Measurements from ENCODE around the gene NAV2. TPM values are rescaled to one million over a fixed set of nuclear protein-coding genes. Genes with fewer than 3 reads are reported as not detected.

The NAV2 gene
- total RNA-seq, 1 experiment from 2014 or later, result 63.5 TPM

DNA sequence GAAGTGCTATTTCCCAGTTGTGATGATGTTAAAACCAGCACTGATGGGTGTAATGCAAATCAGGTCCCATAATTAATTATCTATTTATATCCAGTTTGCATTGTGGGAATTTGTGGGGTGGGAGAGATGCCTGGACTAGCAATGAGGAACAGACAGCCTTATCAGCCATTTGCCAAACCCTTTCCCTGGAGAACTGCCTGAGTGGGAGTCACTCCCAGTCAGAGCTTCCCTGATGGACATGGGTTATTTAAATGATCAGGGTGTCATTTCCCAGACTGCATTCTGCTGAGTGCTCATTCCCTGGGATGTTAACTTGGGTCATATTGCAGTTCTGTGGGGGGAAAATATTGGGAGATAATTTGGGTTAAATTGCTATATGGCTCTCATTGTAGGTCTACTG is 168.5 kb downstream of the NAV2 start:
- ChIA-PET CTCF (no interaction called here), POLR2A (no interaction called here)
- intact Hi-C loops (cut with micrococcal nuclease; ENCODE audit: unreplicated experiment), result no loop called here
- Mint-ChIP-seq H3K27me3 (ENCODE audit: insufficient read depth, unreplicated experiment) (no peaks in the 10 kb centered on the region), H3K9me3 (ENCODE audit: unreplicated experiment) (no peaks in the 10 kb centered on the region), H3K36me3 (ENCODE audit: insufficient read depth, unreplicated experiment) (no peaks in the 10 kb centered on the region), H3K27ac (ENCODE audit: unreplicated experiment) (no peak overlapping the region), H3K4me1 (ENCODE audit: low read depth, unreplicated experiment) (no peaks in the 10 kb centered on the region), H3K4me3 (ENCODE audit: unreplicated experiment) (no peak overlapping the region)
- no peaks in the 10 kb centered on the region for H3K27me3 ChIP-seq (replicated peaks; ENCODE audit: control insufficient read depth, insufficient read depth, low read length)
- TF ChIP-seq CTCF (IDR thresholded peaks at IDR 0.05; ENCODE audit: insufficient read depth in 1 of 2, low read depth in 1 of 2, low read length in 1 of 2, severe bottlenecking in 1 of 2, unreplicated experiment in 1 of 2), result no peak
- H3K4me3 ChIP-seq (ENCODE audit: low read depth, low read length), result no peak overlapping the region
- no peaks in the 10 kb centered on the region for H3K36me3 ChIP-seq (ENCODE audit: control insufficient read depth, insufficient read depth, low read length)
- no peaks in the 10 kb centered on the region for H3K9me3 ChIP-seq
- no TSS peak for BruUV-seq (replicated peaks)
- no peaks in the 10 kb centered on the region for H3K4me1 ChIP-seq
- DNase-seq, result no peak

GRCh38 chr11:19882356-19882755 is 169.7 kb downstream of the NAV2 start:
- intact Hi-C loops (cut with micrococcal nuclease; ENCODE audit: unreplicated experiment), result no loop called here
- Histone ChIP-seq H3K9me3 (no peaks in the 10 kb centered on the region), H3K27me3 (replicated peaks; ENCODE audit: control insufficient read depth, insufficient read depth, low read length) (no peaks in the 10 kb centered on the region), H3K4me3 (ENCODE audit: low read depth, low read length) (no peak overlapping the region), H3K4me1 (no peaks in the 10 kb centered on the region), H3K36me3 (ENCODE audit: control insufficient read depth, insufficient read depth, low read length) (no peaks in the 10 kb centered on the region)
- ChIA-PET POLR2A (no interaction called here), CTCF (no interaction called here)
- Mint-ChIP-seq H3K4me1 (ENCODE audit: low read depth, unreplicated experiment) (no peaks in the 10 kb centered on the region), H3K27me3 (ENCODE audit: insufficient read depth, unreplicated experiment) (no peaks in the 10 kb centered on the region), H3K9me3 (ENCODE audit: unreplicated experiment) (no peaks in the 10 kb centered on the region), H3K36me3 (ENCODE audit: insufficient read depth, unreplicated experiment) (no peaks in the 10 kb centered on the region), H3K4me3 (ENCODE audit: unreplicated experiment) (no peak overlapping the region), H3K27ac (ENCODE audit: unreplicated experiment) (no peak overlapping the region)
- BruUV-seq (replicated peaks), result no TSS peak
- TF ChIP-seq CTCF (IDR thresholded peaks at IDR 0.05; ENCODE audit: insufficient read depth in 1 of 2, low read depth in 1 of 2, low read length in 1 of 2, severe bottlenecking in 1 of 2, unreplicated experiment in 1 of 2), result no peak
- DNase-seq, result no peak

GRCh38 chr11:19886498-19886897 is 173.9 kb downstream of the NAV2 start:
- H3K27ac Mint-ChIP-seq (ENCODE audit: unreplicated experiment), result no peak overlapping the region

More at GRCh38 chr11:19886498-19886897, 173.9 kb downstream of the NAV2 start:
- Histone ChIP-seq H3K9me3 (no peaks in the 10 kb centered on the region), H3K4me1 (no peaks in the 10 kb centered on the region), H3K27me3 (replicated peaks; ENCODE audit: control insufficient read depth, insufficient read depth, low read length) (no peaks in the 10 kb centered on the region), H3K36me3 (ENCODE audit: control insufficient read depth, insufficient read depth, low read length) (no peaks in the 10 kb centered on the region), H3K4me3 (ENCODE audit: low read depth, low read length) (no peak overlapping the region)
- no TSS peak for BruUV-seq (replicated peaks)
- peaks cover 3% of the 10 kb centered on the region for H3K27me3 Mint-ChIP-seq (ENCODE audit: insufficient read depth, unreplicated experiment)
- CTCF ChIA-PET, result no interaction called here
- H3K4me1 Mint-ChIP-seq (ENCODE audit: low read depth, unreplicated experiment), result no peaks in the 10 kb centered on the region
- POLR2A ChIA-PET, result no interaction called here
- no peak for TF ChIP-seq CTCF (IDR thresholded peaks at IDR 0.05; ENCODE audit: insufficient read depth in 1 of 2, low read depth in 1 of 2, low read length in 1 of 2, severe bottlenecking in 1 of 2, unreplicated experiment in 1 of 2)
- H3K4me3 Mint-ChIP-seq (ENCODE audit: unreplicated experiment), result no peak overlapping the region
- no peak for DNase-seq
- H3K9me3 Mint-ChIP-seq (ENCODE audit: unreplicated experiment), result no peaks in the 10 kb centered on the region
- H3K36me3 Mint-ChIP-seq (ENCODE audit: insufficient read depth, unreplicated experiment), result no peaks in the 10 kb centered on the region
- intact Hi-C loops (cut with micrococcal nuclease; ENCODE audit: unreplicated experiment), result no loop called here
